ENCODE measurements around the gene EFNA4.

EFNA4 gene

GRCh38 chr1:155063550-155064110 is at the start of gene EFNA4:
Gene EFNA4, plus strand, starts transcription at chr1:155063740. Its CDS starts 84 bp downstream, at chr1:155063824.
- DNase-seq, result peak; percentile 87

GRCh38 chr1:155014709-155015508 is 48.6 kb upstream of the EFNA4 start:
- DNase-seq, result no peak

GRCh38 chr1:155015527-155016230 is 47.9 kb upstream of the EFNA4 start:
- no peak for DNase-seq

GRCh38 chr1:155016231-155016831 is 47.2 kb upstream of the EFNA4 start:
- DNase-seq, result peak; percentile 22

GRCh38 chr1:155017041-155017945 is 46.2 kb upstream of the EFNA4 start:
- DNase-seq, result peak; percentile 94

GRCh38 chr1:155017946-155018316 is 45.6 kb upstream of the EFNA4 start:
- no peak for DNase-seq

- no peak for DNase-seq
Observed at GRCh38 chr1:155018617-155019348, 44.8 kb upstream of the EFNA4 start.

GRCh38 chr1:155019377-155020245 is 43.9 kb upstream of the EFNA4 start:
- no peak for DNase-seq

GRCh38 chr1:155022136-155022926 is 41.2 kb upstream of the EFNA4 start:
- DNase-seq, result no peak

- DNase-seq, result no peak
Observed at GRCh38 chr1:155022927-155023236, 40.7 kb upstream of the EFNA4 start.

- no peak for DNase-seq
Observed at GRCh38 chr1:155023627-155024026, 39.9 kb upstream of the EFNA4 start.

GRCh38 chr1:155024315-155024714 is 39.2 kb upstream of the EFNA4 start:
- no peak for DNase-seq

- DNase-seq, result no peak
Observed at GRCh38 chr1:155026154-155026553, 37.4 kb upstream of the EFNA4 start.

GRCh38 chr1:155026588-155026987 is 37.0 kb upstream of the EFNA4 start:
- no peak for DNase-seq

- DNase-seq, result no peak
Observed at GRCh38 chr1:155029513-155030242, 33.9 kb upstream of the EFNA4 start.

- no peak for DNase-seq
Observed at GRCh38 chr1:155030243-155030795, 33.2 kb upstream of the EFNA4 start.

- DNase-seq, result no peak
Observed at GRCh38 chr1:155030899-155031298, 32.6 kb upstream of the EFNA4 start.

- DNase-seq, result no peak
Observed at GRCh38 chr1:155032886-155033285, 30.7 kb upstream of the EFNA4 start.

GRCh38 chr1:155033524-155033923 is 30.0 kb upstream of the EFNA4 start, which contains the start of the genes DCST1 and DCST2:
Gene DCST1, plus strand, starts transcription at chr1:155033824. Its CDS starts 213 bp downstream, at chr1:155034037.
Gene DCST2, minus strand, starts transcription at chr1:155033781. Its CDS starts 80 bp downstream, at chr1:155033701.
- DNase-seq, result no peak
